ENCODE data around the gene ABCC8.

- TF ChIP-seq ZNF561 (tag by site-specific recombination; IDR thresholded peaks at IDR 0.05; ENCODE audit: borderline replicate concordance), result no peak
- TF ChIP-seq, protein P1, sequence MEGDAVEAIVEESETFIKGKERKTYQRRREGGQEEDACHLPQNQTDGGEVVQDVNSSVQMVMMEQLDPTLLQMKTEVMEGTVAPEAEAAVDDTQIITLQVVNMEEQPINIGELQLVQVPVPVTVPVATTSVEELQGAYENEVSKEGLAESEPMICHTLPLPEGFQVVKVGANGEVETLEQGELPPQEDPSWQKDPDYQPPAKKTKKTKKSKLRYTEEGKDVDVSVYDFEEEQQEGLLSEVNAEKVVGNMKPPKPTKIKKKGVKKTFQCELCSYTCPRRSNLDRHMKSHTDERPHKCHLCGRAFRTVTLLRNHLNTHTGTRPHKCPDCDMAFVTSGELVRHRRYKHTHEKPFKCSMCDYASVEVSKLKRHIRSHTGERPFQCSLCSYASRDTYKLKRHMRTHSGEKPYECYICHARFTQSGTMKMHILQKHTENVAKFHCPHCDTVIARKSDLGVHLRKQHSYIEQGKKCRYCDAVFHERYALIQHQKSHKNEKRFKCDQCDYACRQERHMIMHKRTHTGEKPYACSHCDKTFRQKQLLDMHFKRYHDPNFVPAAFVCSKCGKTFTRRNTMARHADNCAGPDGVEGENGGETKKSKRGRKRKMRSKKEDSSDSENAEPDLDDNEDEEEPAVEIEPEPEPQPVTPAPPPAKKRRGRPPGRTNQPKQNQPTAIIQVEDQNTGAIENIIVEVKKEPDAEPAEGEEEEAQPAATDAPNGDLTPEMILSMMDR (tag by site-specific recombination; IDR thresholded peaks at IDR 0.05), result no peak
- TF ChIP-seq ZNF37A (tag by site-specific recombination; IDR thresholded peaks at IDR 0.05), result no peak
- TF ChIP-seq ZNF792 (tag by site-specific recombination; IDR thresholded peaks at IDR 0.05), result no peak
- no peak for TF ChIP-seq ZNF175 (tag by site-specific recombination; IDR thresholded peaks at IDR 0.05)
- TF ChIP-seq ZNF2 (tag by site-specific recombination; IDR thresholded peaks at IDR 0.05), result no peak
- no peak for TF ChIP-seq ZNF169 (tag by site-specific recombination; IDR thresholded peaks at IDR 0.05)
- TF ChIP-seq, protein P2, sequence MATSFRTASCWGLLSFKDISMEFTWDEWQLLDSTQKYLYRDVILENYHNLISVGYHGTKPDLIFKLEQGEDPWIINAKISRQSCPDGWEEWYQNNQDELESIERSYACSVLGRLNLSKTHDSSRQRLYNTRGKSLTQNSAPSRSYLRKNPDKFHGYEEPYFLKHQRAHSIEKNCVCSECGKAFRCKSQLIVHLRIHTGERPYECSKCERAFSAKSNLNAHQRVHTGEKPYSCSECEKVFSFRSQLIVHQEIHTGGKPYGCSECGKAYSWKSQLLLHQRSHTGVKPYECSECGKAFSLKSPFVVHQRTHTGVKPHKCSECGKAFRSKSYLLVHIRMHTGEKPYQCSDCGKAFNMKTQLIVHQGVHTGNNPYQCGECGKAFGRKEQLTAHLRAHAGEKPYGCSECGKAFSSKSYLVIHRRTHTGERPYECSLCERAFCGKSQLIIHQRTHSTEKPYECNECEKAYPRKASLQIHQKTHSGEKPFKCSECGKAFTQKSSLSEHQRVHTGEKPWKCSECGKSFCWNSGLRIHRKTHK (tag by site-specific recombination; IDR thresholded peaks at IDR 0.05), result no peak
- TF ChIP-seq ZNF174 (tag by site-specific recombination; IDR thresholded peaks at IDR 0.05), result no peak
- TF ChIP-seq GLI2 (tag by site-specific recombination; IDR thresholded peaks at IDR 0.05; ENCODE audit: borderline replicate concordance, low read depth), result no peak
- no peak for TF ChIP-seq ZNF776 (tag by site-specific recombination; IDR thresholded peaks at IDR 0.05; ENCODE audit: borderline replicate concordance)
- TF ChIP-seq GLI4 (tag by site-specific recombination; IDR thresholded peaks at IDR 0.05), result no peak
- no peak for TF ChIP-seq ZNF274 (IDR thresholded peaks at IDR 0.05; ENCODE audit: low read length)
- TF ChIP-seq ZNF274 (tag by site-specific recombination; IDR thresholded peaks at IDR 0.05; ENCODE audit: borderline replicate concordance), result no peak
Observed at GRCh38 chr11:17421781-17422180, 54.9 kb downstream of the ABCC8 start.
